Keratinocyte (primary cell): Measurements from ENCODE around the gene ADAMTS9. TPM values are rescaled to one million over a fixed set of nuclear protein-coding genes. Genes with fewer than 3 reads are reported as not detected.

Experiments
- DNase-seq: peaks from one replicate; pipeline ENCODE4 v3.0.0-alpha.2; 2011; ENCODE audit warnings: low read depth, missing footprints, low spot score
- FAIRE-seq: peaks from 2 replicates; lab custom pipeline; 2011; peaks lifted over from hg19 to GRCh38; lab: Jason Lieb, UNC
- H2AFZ ChIP-seq: 2 replicates; pipeline ENCODE4 v1.6.0; 2012; ENCODE audit warnings: low read length, control low read depth, inconsistent platforms; ENCODE audit not compliant: control insufficient read depth
- H3K27ac ChIP-seq: 2 replicates; pipeline ENCODE4 v1.5.1; 2011; ENCODE audit warnings: low read length; ENCODE audit not compliant: control insufficient read depth, insufficient read depth
- H3K27me3 ChIP-seq: 3 replicates; pipeline ENCODE4 v1.6.0; 2011; ENCODE audit warnings: low read length; ENCODE audit not compliant: control insufficient read depth, insufficient read depth; ENCODE audit errors: extremely low read depth
- H3K36me3 ChIP-seq, 2 experiments: 2 replicates in 1 of 2; 3 replicates in 1 of 2; pipeline ENCODE4 v1.5.1; 2011; ENCODE audit warnings: low read length in 2 of 2, mild to moderate bottlenecking in 1 of 2; ENCODE audit not compliant: control insufficient read depth in 2 of 2, insufficient read depth in 2 of 2; ENCODE audit errors: extremely low read depth in 1 of 2
- H3K4me1 ChIP-seq: 3 replicates; pipeline ENCODE4 v1.5.1; 2011; ENCODE audit warnings: low read length; ENCODE audit not compliant: control insufficient read depth, insufficient read depth; ENCODE audit errors: extremely low read depth
- H3K4me2 ChIP-seq: 3 replicates; pipeline ENCODE4 v1.6.0; 2011; ENCODE audit warnings: low read depth, low read length; ENCODE audit not compliant: control insufficient read depth, insufficient read depth; ENCODE audit errors: extremely low read depth
- H3K4me3 ChIP-seq, 3 experiments: fragments of 200-600 bp in 1 of 3; sonication (generic) in 1 of 3; 2 replicates in 2 of 3; 3 replicates in 1 of 3; pipeline ENCODE4 v1.5.1; 2011 to 2016; ENCODE audit warnings: low read length in 3 of 3, mild to moderate bottlenecking in 3 of 3, control low read depth in 2 of 3, inconsistent platforms in 1 of 3, low read depth in 1 of 3, mixed read lengths in 1 of 3, mixed run types in 1 of 3, moderate library complexity in 1 of 3; ENCODE audit not compliant: control insufficient read depth in 2 of 3, insufficient read depth in 2 of 3; ENCODE audit errors: extremely low read depth in 1 of 3
- H3K79me2 ChIP-seq: 2 replicates; pipeline ENCODE4 v1.6.0; 2012; ENCODE audit warnings: low read length; ENCODE audit not compliant: control insufficient read depth, insufficient read depth
- H3K9ac ChIP-seq: 3 replicates; pipeline ENCODE4 v1.6.0; 2011; ENCODE audit warnings: low read length; ENCODE audit not compliant: control insufficient read depth, insufficient read depth; ENCODE audit errors: extremely low read depth
- H3K9me1 ChIP-seq: 3 replicates; pipeline ENCODE4 v1.6.0; 2011; ENCODE audit warnings: low read length; ENCODE audit not compliant: control insufficient read depth, insufficient read depth; ENCODE audit errors: extremely low read depth
- H3K9me3 ChIP-seq: 2 replicates; pipeline ENCODE4 v1.5.1; 2012; ENCODE audit warnings: low read depth, low read length; ENCODE audit not compliant: control insufficient read depth
- H4K20me1 ChIP-seq: 3 replicates; pipeline ENCODE4 v1.6.0; 2011; ENCODE audit warnings: low read length; ENCODE audit not compliant: control insufficient read depth, insufficient read depth; ENCODE audit errors: extremely low read depth
- EZH2 ChIP-seq: IDR thresholded peaks from one replicate; pipeline ENCODE4 v1.6.1; 2012; ENCODE audit warnings: inconsistent platforms, mild to moderate bottlenecking, low read length, moderate library complexity
- dilution Hi-C: fragments of 300-500 bp; cut with MboI; formaldehyde crosslinking; loops from one replicate; pipeline ENCODE4 v1.7.0; 2020; ENCODE audit warnings: low sequenced_read_pairs; ENCODE audit not compliant: extremely low pct_ligation_motif_present
- polyA plus RNA-seq, 5 experiments: library from polyadenylated mRNA; depleted of rRNA in 3 of 5; stranded (reverse) in 3 of 5; stranded (forward) in 1 of 5; unstranded in 1 of 5; fragments of >200 nt; gene quantifications; 1 replicate in 1 of 5; 2 replicates in 3 of 5; 3 replicates in 1 of 5; pipeline versions ENCODE4 v1.2.1 to v1.2.3, GENCODE V29; 2011 to 2012; ENCODE audit warnings: missing spikeins in 2 of 5, low read depth in 1 of 5, low replicate concordance in 1 of 5
- TF ChIP-seq, protein P1 (sequence below), 3 experiments: IDR thresholded peaks in 1 of 3; conservative IDR thresholded peaks in 1 of 3; optimal IDR thresholded peaks in 1 of 3; 2 replicates in 2 of 3; 3 replicates in 1 of 3; pipeline versions ENCODE3 to v1.5.1; 2011; ENCODE audit warnings: low read length in 3 of 3, mild to moderate bottlenecking in 3 of 3, moderate library complexity in 2 of 3, control low read depth in 1 of 3, inconsistent platforms in 1 of 3; ENCODE audit not compliant: insufficient read depth in 2 of 3; ENCODE audit errors: extremely low read depth in 1 of 3

Gene ADAMTS9
- polyA plus RNA-seq, 1 donor (not counting 4 experiments of a cell fraction or from before 2014, with no cell fraction given) = 0.43 TPM

DNA sequence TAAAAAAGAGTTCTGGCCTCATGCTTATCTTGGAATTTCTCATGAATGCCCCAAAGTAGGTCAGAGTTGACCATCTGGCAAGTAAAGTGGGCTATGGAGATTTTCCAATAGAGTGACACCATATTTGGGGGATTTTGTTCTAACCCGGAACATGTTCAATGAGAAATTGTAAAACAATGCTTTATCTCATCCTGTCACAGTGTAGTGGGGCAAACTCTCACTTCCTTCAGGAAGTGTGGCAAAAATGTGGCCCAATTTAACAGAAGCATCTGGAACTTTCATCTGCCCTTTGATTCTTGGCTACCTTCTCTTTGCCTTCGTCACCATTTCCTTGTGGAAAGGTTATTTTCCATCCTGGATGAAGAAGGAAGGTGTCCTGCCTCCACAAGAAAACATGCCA lies 70.8 kb downstream of the ADAMTS9 start:
- no peaks in the 10 kb centered on the region for H3K27me3 ChIP-seq
- no peaks in the 10 kb centered on the region for H4K20me1 ChIP-seq
- H3K4me3 ChIP-seq = no peak overlapping the region
- H2AFZ ChIP-seq = no peak overlapping the region
- H3K9me1 ChIP-seq = no peaks in the 10 kb centered on the region
- dilution Hi-C loops = no loop called here
- no peaks in the 10 kb centered on the region for H3K9me3 ChIP-seq
- H3K4me1 ChIP-seq = no peaks in the 10 kb centered on the region
- no peaks in the 10 kb centered on the region for H3K36me3 ChIP-seq
- no peak for DNase-seq
- H3K79me2 ChIP-seq = no peaks in the 10 kb centered on the region
- no peak for FAIRE-seq
- H3K9ac ChIP-seq = no peak overlapping the region
- H3K27ac ChIP-seq = no peak overlapping the region
- no peak overlapping the region for H3K4me2 ChIP-seq
- no peak for TF ChIP-seq EZH2
- TF ChIP-seq, protein P1, sequence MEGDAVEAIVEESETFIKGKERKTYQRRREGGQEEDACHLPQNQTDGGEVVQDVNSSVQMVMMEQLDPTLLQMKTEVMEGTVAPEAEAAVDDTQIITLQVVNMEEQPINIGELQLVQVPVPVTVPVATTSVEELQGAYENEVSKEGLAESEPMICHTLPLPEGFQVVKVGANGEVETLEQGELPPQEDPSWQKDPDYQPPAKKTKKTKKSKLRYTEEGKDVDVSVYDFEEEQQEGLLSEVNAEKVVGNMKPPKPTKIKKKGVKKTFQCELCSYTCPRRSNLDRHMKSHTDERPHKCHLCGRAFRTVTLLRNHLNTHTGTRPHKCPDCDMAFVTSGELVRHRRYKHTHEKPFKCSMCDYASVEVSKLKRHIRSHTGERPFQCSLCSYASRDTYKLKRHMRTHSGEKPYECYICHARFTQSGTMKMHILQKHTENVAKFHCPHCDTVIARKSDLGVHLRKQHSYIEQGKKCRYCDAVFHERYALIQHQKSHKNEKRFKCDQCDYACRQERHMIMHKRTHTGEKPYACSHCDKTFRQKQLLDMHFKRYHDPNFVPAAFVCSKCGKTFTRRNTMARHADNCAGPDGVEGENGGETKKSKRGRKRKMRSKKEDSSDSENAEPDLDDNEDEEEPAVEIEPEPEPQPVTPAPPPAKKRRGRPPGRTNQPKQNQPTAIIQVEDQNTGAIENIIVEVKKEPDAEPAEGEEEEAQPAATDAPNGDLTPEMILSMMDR (optimal IDR thresholded peaks at IDR 0.05 in 1 of 3, IDR thresholded peaks at IDR 0.05 in 1 of 3, conservative IDR thresholded peaks at IDR 0.05 in 1 of 3; ENCODE audit: extremely low read depth in 1 of 3, insufficient read depth in 2 of 3, low read length in 3 of 3) = no peak

DNA sequence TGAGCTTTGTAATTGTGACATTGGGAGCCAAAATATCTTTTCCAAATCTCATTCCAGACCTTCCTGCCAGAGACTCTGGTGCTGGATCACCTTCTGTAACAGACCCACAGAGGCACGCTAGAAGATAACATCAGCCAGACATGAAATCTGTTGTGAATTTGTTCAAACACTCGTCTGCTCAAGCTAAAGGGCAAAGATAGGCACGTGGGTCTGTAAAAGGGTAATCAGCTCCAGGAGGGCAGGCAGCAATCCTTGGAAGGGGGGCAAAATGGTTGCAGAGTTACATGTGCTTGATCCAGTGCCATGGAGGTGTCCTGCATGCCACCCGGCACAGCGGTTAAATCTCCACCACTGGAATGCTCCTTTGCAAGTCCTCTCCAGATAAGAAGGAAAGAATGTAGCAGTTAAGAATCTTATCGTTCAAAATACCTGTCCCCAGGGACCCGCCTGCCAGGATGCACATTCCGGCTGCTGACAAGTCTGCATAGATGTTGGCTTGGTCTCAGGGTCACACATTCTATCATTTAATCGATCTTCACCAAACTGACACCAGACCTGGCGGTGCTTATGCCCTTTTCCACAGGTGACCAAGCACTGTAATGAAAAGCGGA lies 74.8 kb downstream of the ADAMTS9 start:
- FAIRE-seq = no peak
- no peak overlapping the region for H3K4me3 ChIP-seq
- H3K9ac ChIP-seq = no peak overlapping the region
- no peaks in the 10 kb centered on the region for H3K79me2 ChIP-seq
- H3K4me1 ChIP-seq = no peaks in the 10 kb centered on the region
- DNase-seq = no peak
- dilution Hi-C loops = no loop called here
- no peak overlapping the region for H2AFZ ChIP-seq
- no peaks in the 10 kb centered on the region for H3K27me3 ChIP-seq
- H3K9me3 ChIP-seq = no peaks in the 10 kb centered on the region
- TF ChIP-seq EZH2 = no peak
- TF ChIP-seq, protein P1 (optimal IDR thresholded peaks at IDR 0.05 in 1 of 3, IDR thresholded peaks at IDR 0.05 in 1 of 3, conservative IDR thresholded peaks at IDR 0.05 in 1 of 3; ENCODE audit: extremely low read depth in 1 of 3, insufficient read depth in 2 of 3, low read length in 3 of 3) = no peak
- no peaks in the 10 kb centered on the region for H3K9me1 ChIP-seq
- H3K27ac ChIP-seq = no peak overlapping the region
- no peaks in the 10 kb centered on the region for H3K36me3 ChIP-seq
- H3K4me2 ChIP-seq = no peak overlapping the region
- H4K20me1 ChIP-seq = no peaks in the 10 kb centered on the region
